ENCODE results near the gene NKTR.

The NKTR gene

GRCh38 chr3:42647821-42648459 lies 47.5 kb downstream of the NKTR start:
- no peak for TF ChIP-seq CTCF (IDR thresholded peaks at IDR 0.05; ENCODE audit: insufficient read depth, low read length, poor library complexity, severe bottlenecking)
- no peak for DNase-seq (ENCODE audit: extremely low read depth, insufficient read length)
- Histone ChIP-seq H3K27me3 (replicated peaks; ENCODE audit: control insufficient read depth, insufficient read depth, low read length) (no peaks in the 10 kb centered on the region), H3K36me3 (ENCODE audit: control insufficient read depth, insufficient read depth, low read length) (peaks cover 10% of the 10 kb centered on the region), H3K4me3 (replicated peaks; ENCODE audit: low read depth, low read length) (no peak overlapping the region)

GRCh38 chr3:42649006-42649405 lies 48.5 kb downstream of the NKTR start:
- Histone ChIP-seq H3K36me3 (ENCODE audit: control insufficient read depth, insufficient read depth, low read length) (peaks cover 8% of the 10 kb centered on the region), H3K4me3 (replicated peaks; ENCODE audit: low read depth, low read length) (no peak overlapping the region), H3K27me3 (replicated peaks; ENCODE audit: control insufficient read depth, insufficient read depth, low read length) (no peaks in the 10 kb centered on the region)
- no peak for DNase-seq (ENCODE audit: extremely low read depth, insufficient read length)
- no peak for TF ChIP-seq CTCF (IDR thresholded peaks at IDR 0.05; ENCODE audit: insufficient read depth, low read length, poor library complexity, severe bottlenecking)

- no peak for DNase-seq (ENCODE audit: extremely low read depth, insufficient read length)
- no peak for TF ChIP-seq CTCF (IDR thresholded peaks at IDR 0.05; ENCODE audit: insufficient read depth, low read length, poor library complexity, severe bottlenecking)
- H3K27me3 ChIP-seq (replicated peaks; ENCODE audit: control insufficient read depth, insufficient read depth, low read length) = no peaks in the 10 kb centered on the region
- H3K36me3 ChIP-seq (ENCODE audit: control insufficient read depth, insufficient read depth, low read length) = peaks cover 4% of the 10 kb centered on the region
- no peak overlapping the region for H3K4me3 ChIP-seq (replicated peaks; ENCODE audit: low read depth, low read length)
Measured at GRCh38 chr3:42649783-42650182, 49.3 kb downstream of the NKTR start.

- peaks cover 4% of the 10 kb centered on the region for H3K36me3 ChIP-seq (ENCODE audit: control insufficient read depth, insufficient read depth, low read length)
Measured at GRCh38 chr3:42651248-42652091, 51.0 kb downstream of the NKTR start.

GRCh38 chr3:42652251-42652610 lies 51.7 kb downstream of the NKTR start:
- no peak for DNase-seq (ENCODE audit: extremely low read depth, insufficient read length)
- TF ChIP-seq CTCF (IDR thresholded peaks at IDR 0.05; ENCODE audit: insufficient read depth, low read length, poor library complexity, severe bottlenecking) = no peak
- Histone ChIP-seq H3K27me3 (replicated peaks; ENCODE audit: control insufficient read depth, insufficient read depth, low read length) (no peaks in the 10 kb centered on the region), H3K36me3 (ENCODE audit: control insufficient read depth, insufficient read depth, low read length) (no peaks in the 10 kb centered on the region; the same call in none of the 2 replicates), H3K4me3 (replicated peaks; ENCODE audit: low read depth, low read length) (no peak overlapping the region)

More at GRCh38 chr3:42651248-42652091, 51.0 kb downstream of the NKTR start:
- no peak for TF ChIP-seq CTCF (IDR thresholded peaks at IDR 0.05; ENCODE audit: insufficient read depth, low read length, poor library complexity, severe bottlenecking)
- Histone ChIP-seq H3K27me3 (replicated peaks; ENCODE audit: control insufficient read depth, insufficient read depth, low read length) (no peaks in the 10 kb centered on the region), H3K4me3 (replicated peaks; ENCODE audit: low read depth, low read length) (no peak overlapping the region)
- DNase-seq (ENCODE audit: extremely low read depth, insufficient read length) = no peak
